Measurements from ENCODE around the gene COL4A1. TPM values are rescaled to one million over a fixed set of nuclear protein-coding genes. Genes with fewer than 3 reads are reported as not detected.

The COL4A1 gene
- total RNA-seq, 1 donor from 2014 or later: 756 TPM

GRCh38 chr13:110164706-110165105, 142.3 kb downstream of the COL4A1 start:
- Histone ChIP-seq H3K4me3 (no peak overlapping the region), H3K9me3 (no peaks in the 10 kb centered on the region), H3K27me3 (no peaks in the 10 kb centered on the region), H3K4me1 (peaks cover 0 to 3% of the 10 kb centered on the region in 2 donors), H3K36me3 (peaks cover 87 to 96% of the 10 kb centered on the region in 2 donors), H3K27ac (no peak overlapping the region)
- DNase-seq (ENCODE audit: low spot score in 2 of 2): peak in 1 of 2 donors; percentile 41
- intact Hi-C loops (cut with DNase I): no loop called here
- no peak for TF ChIP-seq CTCF (IDR thresholded peaks at IDR 0.05)

- Histone ChIP-seq H3K36me3 (peaks cover 92 to 98% of the 10 kb centered on the region in 2 donors), H3K4me1 (no peaks in the 10 kb centered on the region), H3K9me3 (no peaks in the 10 kb centered on the region), H3K4me3 (no peak overlapping the region), H3K27ac (no peak overlapping the region), H3K27me3 (no peaks in the 10 kb centered on the region)
- no peak for TF ChIP-seq CTCF (IDR thresholded peaks at IDR 0.05)
- DNase-seq (ENCODE audit: low spot score in 2 of 2): peak in 1 of 2 donors; percentile 60
- intact Hi-C loops (cut with DNase I): no loop called here
Observed at GRCh38 chr13:110162866-110163658, 143.9 kb downstream of the COL4A1 start.

GRCh38 chr13:110162053-110162452, 144.9 kb downstream of the COL4A1 start:
- Histone ChIP-seq H3K4me1 (no peaks in the 10 kb centered on the region), H3K4me3 (no peak overlapping the region), H3K36me3 (peaks cover 92 to 98% of the 10 kb centered on the region in 2 donors), H3K27ac (no peak overlapping the region), H3K27me3 (no peaks in the 10 kb centered on the region), H3K9me3 (no peaks in the 10 kb centered on the region)
- peak in 1 of 2 donors; percentile 61 for DNase-seq (ENCODE audit: low spot score in 2 of 2)
- TF ChIP-seq CTCF (IDR thresholded peaks at IDR 0.05): no peak
- intact Hi-C loops (cut with DNase I): no loop called here

GRCh38 chr13:110161112-110161882, 145.7 kb downstream of the COL4A1 start:
- Histone ChIP-seq H3K4me3 (no peak overlapping the region), H3K27ac (no peak overlapping the region), H3K4me1 (no peaks in the 10 kb centered on the region), H3K27me3 (no peaks in the 10 kb centered on the region), H3K36me3 (peaks cover 88 to 98% of the 10 kb centered on the region in 2 donors), H3K9me3 (no peaks in the 10 kb centered on the region)
- intact Hi-C loops (cut with DNase I): no loop called here
- DNase-seq (ENCODE audit: low spot score in 2 of 2): peak in 1 of 2 donors; percentile 65
- no peak for TF ChIP-seq CTCF (IDR thresholded peaks at IDR 0.05)

- intact Hi-C loops (cut with DNase I): no loop called here
- H3K27me3 ChIP-seq: no peaks in the 10 kb centered on the region
- peak overlapping the region; percentile 18 to 22 for H3K27ac ChIP-seq
- DNase-seq (ENCODE audit: low spot score in 2 of 2): peak in 1 of 2 donors; percentile 62
- no peaks in the 10 kb centered on the region for H3K9me3 ChIP-seq
- no peak for TF ChIP-seq CTCF (IDR thresholded peaks at IDR 0.05)
- no peaks in the 10 kb centered on the region for H3K4me1 ChIP-seq
- peaks cover 88 to 96% of the 10 kb centered on the region in 2 donors for H3K36me3 ChIP-seq
- no peak overlapping the region for H3K4me3 ChIP-seq
Observed at GRCh38 chr13:110158226-110158625, 148.7 kb downstream of the COL4A1 start.

All from ascending aorta (tissue), 2 donors.